CD14-positive monocyte (primary cell): ENCODE results near the gene MPDZ. TPM values are rescaled to one million over a fixed set of nuclear protein-coding genes. Genes with fewer than 3 reads are reported as not detected.

Experiments
- DNase-seq, 3 donors: peaks; one replicate each; pipeline ENCODE4 v3.0.0-alpha.2; 2011 to 2022
- H2AFZ ChIP-seq: 2 replicates; pipeline ENCODE4 v1.6.0; 2012; ENCODE audit warnings: mild to moderate bottlenecking, low read depth, low read length, inconsistent platforms; ENCODE audit not compliant: insufficient read depth, poor library complexity, severe bottlenecking
- H3K27ac ChIP-seq, 2 donors: 1 replicate in 1 of 2; 2 replicates in 1 of 2; pipeline ENCODE4 v1.5.1; 2012 to 2013; ENCODE audit warnings: low read length in 2 of 2, control low read depth in 1 of 2, inconsistent platforms in 1 of 2, low read depth in 1 of 2, mild to moderate bottlenecking in 1 of 2
- H3K27me3 ChIP-seq, 2 donors: one replicate each; pipeline versions ENCODE4 v1.6.0 to v1.6.1; 2011 to 2013; ENCODE audit warnings: low read length in 2 of 2; ENCODE audit not compliant: control insufficient read depth in 2 of 2, insufficient read depth in 2 of 2
- H3K36me3 ChIP-seq, 2 donors: replicated peaks in 1 of 2; 1 replicate in 1 of 2; 2 replicates in 1 of 2; pipeline versions ENCODE4 v1.5.1 to v1.6.1; 2012 to 2013; ENCODE audit warnings: low read length in 2 of 2, control low read depth in 1 of 2, inconsistent platforms in 1 of 2, mild to moderate bottlenecking in 1 of 2; ENCODE audit not compliant: insufficient read depth in 2 of 2, control insufficient read depth in 1 of 2
- H3K4me1 ChIP-seq, 2 donors: 1 replicate in 1 of 2; 2 replicates in 1 of 2; pipeline versions ENCODE4 v1.5.1 to v1.6.1; 2012 to 2013; ENCODE audit warnings: low read length in 2 of 2, control low read depth in 1 of 2, inconsistent platforms in 1 of 2, mild to moderate bottlenecking in 1 of 2, moderate library complexity in 1 of 2; ENCODE audit not compliant: insufficient read depth in 2 of 2, control insufficient read depth in 1 of 2
- H3K4me2 ChIP-seq: replicated peaks from 2 replicates; pipeline ENCODE3; 2012; ENCODE audit warnings: low read length, moderate library complexity, mild to moderate bottlenecking; ENCODE audit not compliant: poor library complexity, severe bottlenecking; ENCODE audit errors: extremely low read depth
- H3K4me3 ChIP-seq, 3 experiments: fragments of 200-600 bp in 1 of 3; sonication (generic) in 1 of 3; replicated peaks in 1 of 3; 1 replicate in 2 of 3; 2 replicates in 1 of 3; pipeline ENCODE4 v1.5.1; 2011 to 2013; ENCODE audit warnings: low read length in 3 of 3, mild to moderate bottlenecking in 3 of 3, control low read depth in 2 of 3, low read depth in 2 of 3, inconsistent platforms in 1 of 3, moderate library complexity in 1 of 3
- H3K79me2 ChIP-seq: 2 replicates; pipeline ENCODE4 v1.6.0; 2012; ENCODE audit warnings: mild to moderate bottlenecking, control low read depth, inconsistent platforms, low read length, moderate library complexity; ENCODE audit not compliant: insufficient read depth
- H3K9ac ChIP-seq: 2 replicates; pipeline ENCODE4 v1.6.0; 2017; ENCODE audit warnings: low read length, mild to moderate bottlenecking; ENCODE audit not compliant: insufficient read depth, poor library complexity, severe bottlenecking
- H3K9me3 ChIP-seq, 2 donors: replicated peaks in 1 of 2; 1 replicate in 1 of 2; 2 replicates in 1 of 2; pipeline versions ENCODE4 v1.5.1 to v1.6.1; 2012 to 2013; ENCODE audit warnings: low read length in 2 of 2, control low read depth in 1 of 2; ENCODE audit not compliant: control insufficient read depth in 1 of 2, insufficient read depth in 1 of 2
- H4K20me1 ChIP-seq: 2 replicates; pipeline ENCODE4 v1.6.0; 2012; ENCODE audit warnings: mild to moderate bottlenecking, low read length, control low read depth, moderate library complexity; ENCODE audit not compliant: insufficient read depth
- H3K27ac Mint-ChIP-seq, 7 donors: one replicate each; pipeline ENCODE4 v1.8.0; 2020; ENCODE audit warnings: mild to moderate bottlenecking in 7 of 7, mixed read lengths in 7 of 7, moderate library complexity in 6 of 7, inconsistent platforms in 2 of 7
- H3K27me3 Mint-ChIP-seq, 3 donors: one replicate each; pipeline ENCODE4 v1.8.0; 2021 to 2022; ENCODE audit warnings: low read depth in 3 of 3, mild to moderate bottlenecking in 3 of 3, mixed read lengths in 3 of 3, moderate library complexity in 3 of 3, inconsistent platforms in 1 of 3
- H3K36me3 Mint-ChIP-seq, 2 donors: one replicate each; pipeline ENCODE4 v1.8.0; 2020; ENCODE audit warnings: mixed read lengths in 2 of 2, inconsistent platforms in 1 of 2, mild to moderate bottlenecking in 1 of 2
- H3K4me1 Mint-ChIP-seq: one replicate; pipeline ENCODE4 v1.8.0; 2020; ENCODE audit warnings: mild to moderate bottlenecking, mixed read lengths
- H3K4me3 Mint-ChIP-seq, 2 donors: one replicate each; pipeline ENCODE4 v1.8.0; 2020; ENCODE audit warnings: mild to moderate bottlenecking in 2 of 2, mixed read lengths in 2 of 2, moderate library complexity in 1 of 2
- H3K9me3 Mint-ChIP-seq, 7 donors: one replicate each; pipeline ENCODE4 v1.8.0; 2020 to 2022; ENCODE audit warnings: mixed read lengths in 7 of 7, mild to moderate bottlenecking in 6 of 7, moderate library complexity in 6 of 7, inconsistent platforms in 2 of 7
- CTCF ChIP-seq: fragments of 200-600 bp; IDR thresholded peaks from one replicate; pipeline ENCODE4 v1.8.0; 2022; ENCODE audit warnings: antibody characterized with exemption, mild to moderate bottlenecking
- WGBS: methylation state at CpG from one replicate; pipeline ENCODE4 v1.1.5; 2013; ENCODE audit warnings: missing lambda C conversion rate; ENCODE audit not compliant: insufficient coverage; 5-methylcytosine and 5-hydroxymethylcytosine counted together
- intact Hi-C, 2 donors: fragments of 100-400 bp; cut with micrococcal nuclease; formaldehyde crosslinking; loops; one replicate each; pipeline versions ENCODE4 v1.15.0 to v1.15.1; 2023
- polyA plus RNA-seq, 3 donors: library from polyadenylated mRNA; depleted of rRNA in 1 of 3; unstranded in 2 of 3; stranded (reverse) in 1 of 3; fragments of 300-500 nt in 2 of 3; fragments of >200 nt in 1 of 3; fragmentation: Illumina TruSeq in 2 of 3; gene quantifications; 1 replicate in 2 of 3; 2 replicates in 1 of 3; pipeline ENCODE4 v1.2.3, GENCODE V29; 2012 to 2021

MPDZ gene
- polyA plus RNA-seq, 3 donors, result not detected

- Histone ChIP-seq H3K27me3 (no peaks in the 10 kb centered on the region), H3K4me2 (no peak overlapping the region), H3K79me2 (no peaks in the 10 kb centered on the region), H3K9ac (no peak overlapping the region), H3K27ac (no peak overlapping the region), H4K20me1 (no peaks in the 10 kb centered on the region), H3K36me3 (no peaks in the 10 kb centered on the region), H3K9me3 (no peaks in the 10 kb centered on the region), H3K4me3 (no peak overlapping the region), H2AFZ (no peak overlapping the region), H3K4me1 (no peaks in the 10 kb centered on the region)
- H3K27me3 Mint-ChIP-seq, result no peaks in the 10 kb centered on the region
- H3K4me3 Mint-ChIP-seq, result no peak overlapping the region
- DNase-seq, result no peak
- no peaks in the 10 kb centered on the region for H3K36me3 Mint-ChIP-seq
- TF ChIP-seq CTCF, result no peak
- WGBS, result no CpG with 5 or more reads among the region's 1 CpG
- no peaks in the 10 kb centered on the region for H3K4me1 Mint-ChIP-seq
- H3K9me3 Mint-ChIP-seq, result peaks cover 0 to 3% (median 0%) of the 10 kb centered on the region in 7 donors
- H3K27ac Mint-ChIP-seq, result no peak overlapping the region
- intact Hi-C loops, result no loop called here
Observed at GRCh38 chr9:13239208-13239607, 40.3 kb downstream of the MPDZ start.

DNA sequence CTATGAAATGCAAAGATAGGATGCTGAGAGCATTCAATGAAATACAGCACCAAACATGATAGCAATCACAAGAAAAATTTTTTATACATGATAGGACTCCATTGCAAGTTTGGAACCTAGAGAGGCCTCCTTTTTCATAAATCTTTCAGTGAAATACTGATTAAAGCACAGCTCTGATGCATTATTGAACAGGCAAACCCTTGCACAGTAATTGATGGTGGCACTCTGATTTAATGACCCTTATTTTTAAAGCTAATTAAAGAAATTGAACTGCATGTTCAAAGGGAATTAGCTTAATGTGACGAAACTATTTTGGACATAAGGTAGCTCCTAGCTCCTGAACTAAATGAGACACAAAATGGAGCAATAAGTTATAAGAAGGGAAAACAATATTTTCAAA lies 44.6 kb downstream of the MPDZ start:
- Histone ChIP-seq H4K20me1 (no peaks in the 10 kb centered on the region), H2AFZ (no peak overlapping the region), H3K36me3 (no peaks in the 10 kb centered on the region), H3K4me1 (no peaks in the 10 kb centered on the region), H3K4me2 (no peak overlapping the region), H3K79me2 (no peaks in the 10 kb centered on the region), H3K27ac (no peak overlapping the region), H3K9me3 (no peaks in the 10 kb centered on the region), H3K27me3 (no peaks in the 10 kb centered on the region), H3K9ac (no peak overlapping the region), H3K4me3 (no peak overlapping the region)
- H3K36me3 Mint-ChIP-seq, result no peaks in the 10 kb centered on the region
- WGBS, result no CpG with 5 or more reads among the region's 1 CpG
- H3K27me3 Mint-ChIP-seq, result no peaks in the 10 kb centered on the region
- peaks cover 0 to 2% (median 0%) of the 10 kb centered on the region in 7 donors for H3K9me3 Mint-ChIP-seq
- TF ChIP-seq CTCF, result no peak
- DNase-seq, result no peak
- no peaks in the 10 kb centered on the region for H3K4me1 Mint-ChIP-seq
- no peak overlapping the region for H3K27ac Mint-ChIP-seq
- intact Hi-C loops, result no loop called here
- H3K4me3 Mint-ChIP-seq, result no peak overlapping the region
